AG04449 (cell line): ENCODE results near the gene MAST2.

Source experiments
- CTCF ChIA-PET: fragments of 350-600 bp; formaldehyde crosslinking; extraction: SDS; loops from one replicate; lab custom pipeline; 2021; ENCODE audit warnings: antibody characterized with exemption; lab: Yijun Ruan, JAX
- POLR2A ChIA-PET: fragments of 400-600, 350-600 bp; formaldehyde crosslinking; extraction: SDS; loops from one replicate; lab custom pipeline; 2020; ENCODE audit warnings: antibody characterized with exemption, inconsistent platforms; lab: Yijun Ruan, JAX
- DNase-seq: peaks from one replicate; pipeline ENCODE4 v3.0.0-alpha.2; 2010; ENCODE audit warnings: low read depth, low spot score
- H3K4me3 ChIP-seq: 2 replicates; pipeline ENCODE4 v1.5.1; 2011; ENCODE audit warnings: low read depth, mild to moderate bottlenecking, control low read depth, low read length
- TF ChIP-seq, protein P1 (sequence below): IDR thresholded peaks from one replicate; pipeline ENCODE4 v1.5.1; 2011; ENCODE audit warnings: mild to moderate bottlenecking, moderate library complexity, low read length, control low read depth, inconsistent platforms; ENCODE audit not compliant: insufficient read depth; ENCODE audit errors: missing control alignments

Gene MAST2

DNA sequence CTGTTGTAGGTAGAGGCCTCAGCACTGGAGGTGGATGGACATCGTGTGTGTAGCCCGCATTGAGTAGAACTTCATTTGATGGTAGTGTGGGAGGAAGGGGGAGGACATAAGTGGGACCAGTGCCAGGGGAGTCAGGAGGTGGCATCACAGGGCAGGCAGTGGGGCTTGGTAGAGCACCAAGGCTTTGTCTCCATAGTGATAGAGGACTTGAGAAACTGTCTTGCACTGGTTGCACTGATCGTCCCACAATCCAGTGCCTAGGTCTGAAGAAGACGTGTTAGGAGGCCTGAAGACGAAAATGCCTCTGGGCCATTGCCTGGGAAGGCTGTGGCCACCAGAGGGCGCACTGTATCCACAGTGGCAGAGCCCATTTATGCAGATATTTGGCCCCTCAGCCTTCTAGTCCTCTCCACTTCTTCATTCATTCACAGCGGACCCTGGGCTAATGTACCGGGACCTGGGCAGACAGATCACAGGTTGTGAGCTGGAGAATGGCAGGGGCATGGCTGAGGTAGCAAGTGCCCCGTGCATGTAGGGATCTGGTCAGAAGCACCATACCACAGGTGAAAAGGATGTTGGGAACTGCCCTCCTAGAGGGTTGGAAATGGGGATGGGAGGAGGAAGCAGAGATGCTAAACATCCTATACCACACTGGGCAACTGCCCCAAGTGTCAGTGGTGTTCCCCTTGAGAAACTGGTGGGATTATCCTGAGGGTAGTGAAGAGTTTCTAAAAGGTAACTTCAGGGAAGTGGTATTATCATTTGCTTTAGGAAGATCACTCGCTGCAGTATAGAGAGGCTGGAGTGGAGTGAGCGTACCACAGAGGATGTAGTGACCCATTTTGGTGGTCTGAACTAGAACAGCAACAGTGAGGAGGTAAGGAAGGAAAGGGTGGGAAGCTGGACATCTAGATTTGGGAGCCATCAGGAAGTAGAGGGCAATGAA lies 233.8 kb downstream of the MAST2 start:
- ChIA-PET CTCF (interaction anchor here (0.6 to 22.5 kb wide), 33 partner anchors 9 to 207 kb away, joined by 3 to 631 read pairs (median 5); partner anchors contain the start of genes P3R3URF, POMGNT1 and TSPAN1), POLR2A (interaction anchor here (1.2 kb wide), 1 partner anchor 186 kb away, joined by 3 read pairs; no protein-coding TSS in a partner anchor)
- peak; percentile 14 for DNase-seq

DNA sequence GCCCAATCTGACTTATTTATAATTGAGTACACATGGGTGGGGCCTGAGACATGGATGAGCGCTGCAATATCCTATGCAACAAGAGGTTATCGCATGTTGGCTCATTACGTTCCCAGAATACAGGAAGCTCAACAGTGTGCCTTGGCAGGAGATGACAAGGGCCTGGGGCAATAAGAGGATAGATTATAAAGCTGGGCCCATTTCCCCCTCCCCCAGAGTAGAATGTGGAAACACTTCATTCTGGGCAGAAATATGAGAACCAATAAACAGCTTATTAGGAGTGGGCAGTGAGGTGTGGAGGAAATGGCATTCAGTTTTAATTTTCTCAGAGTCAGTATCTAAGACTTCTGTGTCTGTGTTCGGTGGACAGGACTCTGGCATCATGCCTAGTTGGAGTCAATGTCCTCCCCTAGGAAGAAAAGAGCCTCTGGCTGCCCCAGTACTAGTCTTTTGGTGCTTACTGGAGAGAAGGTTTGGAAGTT lies 236.2 kb downstream of the MAST2 start:
- POLR2A ChIA-PET = no interaction called here
- TF ChIP-seq, protein P1, sequence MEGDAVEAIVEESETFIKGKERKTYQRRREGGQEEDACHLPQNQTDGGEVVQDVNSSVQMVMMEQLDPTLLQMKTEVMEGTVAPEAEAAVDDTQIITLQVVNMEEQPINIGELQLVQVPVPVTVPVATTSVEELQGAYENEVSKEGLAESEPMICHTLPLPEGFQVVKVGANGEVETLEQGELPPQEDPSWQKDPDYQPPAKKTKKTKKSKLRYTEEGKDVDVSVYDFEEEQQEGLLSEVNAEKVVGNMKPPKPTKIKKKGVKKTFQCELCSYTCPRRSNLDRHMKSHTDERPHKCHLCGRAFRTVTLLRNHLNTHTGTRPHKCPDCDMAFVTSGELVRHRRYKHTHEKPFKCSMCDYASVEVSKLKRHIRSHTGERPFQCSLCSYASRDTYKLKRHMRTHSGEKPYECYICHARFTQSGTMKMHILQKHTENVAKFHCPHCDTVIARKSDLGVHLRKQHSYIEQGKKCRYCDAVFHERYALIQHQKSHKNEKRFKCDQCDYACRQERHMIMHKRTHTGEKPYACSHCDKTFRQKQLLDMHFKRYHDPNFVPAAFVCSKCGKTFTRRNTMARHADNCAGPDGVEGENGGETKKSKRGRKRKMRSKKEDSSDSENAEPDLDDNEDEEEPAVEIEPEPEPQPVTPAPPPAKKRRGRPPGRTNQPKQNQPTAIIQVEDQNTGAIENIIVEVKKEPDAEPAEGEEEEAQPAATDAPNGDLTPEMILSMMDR = no peak
- DNase-seq = no peak
- CTCF ChIA-PET = interaction anchor here (0.7 to 22.5 kb wide), 13 partner anchors 9 to 185 kb away, joined by 3 to 631 read pairs (median 3); partner anchors contain the start of genes LURAP1, P3R3URF and TSPAN1
- H3K4me3 ChIP-seq = no peak overlapping the region

More for the DNA sequence above, 233.8 kb downstream of the MAST2 start:
- TF ChIP-seq, protein P1 = peak; percentile 96
- H3K4me3 ChIP-seq = no peak overlapping the region

DNA sequence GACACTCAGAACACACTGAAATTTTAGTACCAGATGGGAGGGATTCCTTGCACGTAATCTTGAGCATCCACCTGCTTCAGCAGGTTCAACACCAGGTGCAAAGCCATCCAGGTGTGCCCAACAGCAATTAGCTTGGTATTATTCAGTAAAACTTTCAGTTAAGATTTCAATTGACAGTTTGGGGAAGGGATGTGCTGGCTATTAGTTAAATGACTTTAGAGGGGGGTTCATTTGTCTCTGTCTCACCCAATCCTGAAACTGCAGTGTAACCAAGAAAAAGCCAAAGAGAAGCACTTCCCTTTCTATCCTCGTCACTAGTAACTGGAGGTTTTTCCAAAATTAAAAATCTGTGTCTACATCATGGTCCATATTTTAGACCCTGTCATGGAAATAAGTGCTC lies 238.1 kb downstream of the MAST2 start:
- POLR2A ChIA-PET = no interaction called here

DNA sequence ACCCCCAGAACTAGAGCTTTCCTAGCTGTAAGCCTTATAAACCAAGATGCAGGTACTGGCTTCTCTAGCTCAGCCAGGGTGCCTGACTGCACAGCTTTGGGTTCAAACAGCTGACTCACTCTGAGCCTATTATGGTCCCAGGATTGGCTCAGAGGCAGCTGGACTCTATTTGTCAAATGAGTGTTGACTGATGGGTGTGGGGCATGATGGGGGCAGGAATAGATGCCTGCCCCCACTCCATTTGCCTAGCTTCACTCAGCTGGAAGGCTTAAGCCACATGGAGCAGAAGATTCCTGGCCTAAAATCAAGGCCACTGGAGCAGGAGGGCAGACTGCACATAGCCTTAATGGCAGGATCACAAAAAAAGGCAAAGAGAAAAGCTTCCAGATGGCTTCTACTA lies 238.6 kb downstream of the MAST2 start:
- no peak for DNase-seq
- POLR2A ChIA-PET = no interaction called here
- H3K4me3 ChIP-seq = no peak overlapping the region
- CTCF ChIA-PET = interaction anchor here (1.0 to 22.5 kb wide), 5 partner anchors 8 to 183 kb away, joined by 3 to 631 read pairs (median 6); partner anchors contain the start of genes P3R3URF and TSPAN1
- TF ChIP-seq, protein P1 = no peak

More for the DNA sequence above, 238.1 kb downstream of the MAST2 start:
- TF ChIP-seq, protein P1 = no peak
- CTCF ChIA-PET = interaction anchor here (1.0 to 22.5 kb wide), 4 partner anchors 8 to 183 kb away, joined by 5 to 631 read pairs (median 112); partner anchors contain the start of genes P3R3URF and TSPAN1
- no peak overlapping the region for H3K4me3 ChIP-seq
- DNase-seq = no peak

DNA sequence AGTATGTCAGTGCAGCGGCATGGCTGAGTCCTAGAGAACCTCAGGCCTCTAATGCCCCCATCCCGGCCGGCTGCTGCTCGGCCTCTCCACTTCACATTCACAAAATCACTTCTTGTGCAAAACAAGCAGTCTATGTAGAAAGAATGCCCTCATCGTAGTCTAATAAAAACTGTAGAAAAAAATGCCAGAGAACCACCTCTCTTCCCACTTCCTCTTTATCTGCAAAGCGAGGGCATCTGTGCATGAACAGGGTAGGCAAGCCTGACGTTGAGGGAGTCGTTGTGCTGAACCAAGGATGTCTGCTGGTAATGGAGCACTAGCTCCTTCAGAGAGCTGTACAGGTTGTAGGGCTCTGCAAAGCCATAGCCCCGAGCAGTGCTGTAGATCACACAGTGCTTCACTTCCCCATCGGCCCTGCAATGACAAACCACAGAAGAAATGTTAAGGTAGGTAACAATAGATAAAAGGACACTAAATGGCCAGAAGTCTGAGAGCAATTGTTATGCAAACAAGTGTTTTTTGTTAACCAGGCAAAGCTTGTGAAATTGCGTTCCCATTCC lies 240.1 kb downstream of the MAST2 start:
- ChIA-PET POLR2A (no interaction called here), CTCF (interaction anchor here (1.0 to 22.5 kb wide), 3 partner anchors 10 to 181 kb away, joined by 4 to 631 read pairs (median 218); partner anchors contain the start of genes P3R3URF and TSPAN1)
- H3K4me3 ChIP-seq = no peak overlapping the region
- no peak for DNase-seq
- TF ChIP-seq, protein P1 = no peak
